A673 (cell line): Measurements from ENCODE around the gene POC5.

Source experiments
- EZH2 ChIP-seq: fragments of 200-600 bp; sonication (generic); IDR thresholded peaks from 2 replicates; pipeline ENCODE4 v1.6.1; 2017; ENCODE audit warnings: borderline replicate concordance, low read depth, mild to moderate bottlenecking, mixed read lengths, antibody characterized with exemption, low read length; ENCODE audit not compliant: poor library complexity, severe bottlenecking
- TF ChIP-seq, protein P1 (sequence below): fragments of 300-800, 200-600 bp; sonication (generic); conservative IDR thresholded peaks from 2 replicates; pipeline ENCODE4 v1.5.1; 2017; ENCODE audit warnings: low read depth, mild to moderate bottlenecking, antibody characterized with exemption, low read length, moderate library complexity, mixed read lengths

DNA sequence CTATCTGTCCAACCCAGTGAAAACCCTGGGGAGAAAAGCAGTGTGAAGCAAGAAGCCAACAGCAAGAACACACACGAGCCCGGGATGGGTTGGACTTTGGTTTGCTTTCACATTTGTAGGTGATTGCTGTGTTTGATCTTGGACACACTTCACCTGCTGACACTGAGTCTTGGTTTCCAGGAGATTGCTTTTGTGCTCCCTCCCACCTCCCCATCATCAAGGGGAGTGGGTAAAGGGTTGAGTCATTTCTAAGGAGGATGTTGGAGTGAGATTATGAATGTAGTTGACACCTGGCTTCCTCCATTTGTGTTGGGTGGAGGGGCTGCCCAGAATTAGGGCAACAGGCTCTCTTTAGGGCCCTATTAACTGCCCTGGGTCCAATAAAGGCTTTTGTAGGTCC, 68.5 kb downstream of the POC5 start:
- TF ChIP-seq, protein P1, sequence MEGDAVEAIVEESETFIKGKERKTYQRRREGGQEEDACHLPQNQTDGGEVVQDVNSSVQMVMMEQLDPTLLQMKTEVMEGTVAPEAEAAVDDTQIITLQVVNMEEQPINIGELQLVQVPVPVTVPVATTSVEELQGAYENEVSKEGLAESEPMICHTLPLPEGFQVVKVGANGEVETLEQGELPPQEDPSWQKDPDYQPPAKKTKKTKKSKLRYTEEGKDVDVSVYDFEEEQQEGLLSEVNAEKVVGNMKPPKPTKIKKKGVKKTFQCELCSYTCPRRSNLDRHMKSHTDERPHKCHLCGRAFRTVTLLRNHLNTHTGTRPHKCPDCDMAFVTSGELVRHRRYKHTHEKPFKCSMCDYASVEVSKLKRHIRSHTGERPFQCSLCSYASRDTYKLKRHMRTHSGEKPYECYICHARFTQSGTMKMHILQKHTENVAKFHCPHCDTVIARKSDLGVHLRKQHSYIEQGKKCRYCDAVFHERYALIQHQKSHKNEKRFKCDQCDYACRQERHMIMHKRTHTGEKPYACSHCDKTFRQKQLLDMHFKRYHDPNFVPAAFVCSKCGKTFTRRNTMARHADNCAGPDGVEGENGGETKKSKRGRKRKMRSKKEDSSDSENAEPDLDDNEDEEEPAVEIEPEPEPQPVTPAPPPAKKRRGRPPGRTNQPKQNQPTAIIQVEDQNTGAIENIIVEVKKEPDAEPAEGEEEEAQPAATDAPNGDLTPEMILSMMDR, result no peak
- no peak for TF ChIP-seq EZH2
